ENCODE measurements around the gene TBX18.

DNA sequence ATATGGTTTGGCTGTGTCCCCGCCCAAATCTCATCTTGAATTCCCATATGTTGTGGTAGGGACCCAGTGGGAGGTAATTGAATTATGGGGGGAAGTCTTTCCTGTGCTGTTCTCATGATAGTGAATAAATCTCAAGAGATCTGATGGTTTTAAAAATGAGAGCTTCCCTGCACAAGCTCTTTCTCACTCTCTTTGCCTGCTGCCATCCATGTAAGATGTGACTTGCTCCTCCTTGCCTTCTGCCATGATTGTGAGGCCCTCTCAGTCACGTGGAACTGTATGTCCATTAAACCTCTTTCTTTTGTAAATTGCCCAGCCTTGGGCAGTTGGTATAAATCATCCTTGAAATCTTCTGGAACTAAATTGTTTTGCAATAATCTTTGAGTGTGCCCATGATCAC, 31.9 kb upstream of the TBX18 start:
- TF ChIP-seq, protein P1, sequence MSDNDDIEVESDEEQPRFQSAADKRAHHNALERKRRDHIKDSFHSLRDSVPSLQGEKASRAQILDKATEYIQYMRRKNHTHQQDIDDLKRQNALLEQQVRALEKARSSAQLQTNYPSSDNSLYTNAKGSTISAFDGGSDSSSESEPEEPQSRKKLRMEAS (IDR thresholded peaks at IDR 0.05; ENCODE audit: low read depth, low read length): no peak
- TF ChIP-seq, protein P2, sequence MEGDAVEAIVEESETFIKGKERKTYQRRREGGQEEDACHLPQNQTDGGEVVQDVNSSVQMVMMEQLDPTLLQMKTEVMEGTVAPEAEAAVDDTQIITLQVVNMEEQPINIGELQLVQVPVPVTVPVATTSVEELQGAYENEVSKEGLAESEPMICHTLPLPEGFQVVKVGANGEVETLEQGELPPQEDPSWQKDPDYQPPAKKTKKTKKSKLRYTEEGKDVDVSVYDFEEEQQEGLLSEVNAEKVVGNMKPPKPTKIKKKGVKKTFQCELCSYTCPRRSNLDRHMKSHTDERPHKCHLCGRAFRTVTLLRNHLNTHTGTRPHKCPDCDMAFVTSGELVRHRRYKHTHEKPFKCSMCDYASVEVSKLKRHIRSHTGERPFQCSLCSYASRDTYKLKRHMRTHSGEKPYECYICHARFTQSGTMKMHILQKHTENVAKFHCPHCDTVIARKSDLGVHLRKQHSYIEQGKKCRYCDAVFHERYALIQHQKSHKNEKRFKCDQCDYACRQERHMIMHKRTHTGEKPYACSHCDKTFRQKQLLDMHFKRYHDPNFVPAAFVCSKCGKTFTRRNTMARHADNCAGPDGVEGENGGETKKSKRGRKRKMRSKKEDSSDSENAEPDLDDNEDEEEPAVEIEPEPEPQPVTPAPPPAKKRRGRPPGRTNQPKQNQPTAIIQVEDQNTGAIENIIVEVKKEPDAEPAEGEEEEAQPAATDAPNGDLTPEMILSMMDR (IDR thresholded peaks at IDR 0.05; ENCODE audit: low read depth, low read length): no peak

Measured in NB4 (cell line).